Muscle of leg (tissue), 11 donors: ENCODE results near the gene WDR86. TPM values are rescaled to one million over a fixed set of nuclear protein-coding genes. Genes with fewer than 3 reads are reported as not detected.
A peak's percentile ranks its signal among the peaks of the same experiment; 100 is the strongest.

Experiments
- DNase-seq: peaks from one replicate; pipeline ENCODE4 v3.0.0; 2013
- H3K27ac ChIP-seq: one replicate; pipeline ENCODE4 v1.5.1; 2013; ENCODE audit warnings: mild to moderate bottlenecking, low read length, control low read depth
- H3K27me3 ChIP-seq: one replicate; pipeline ENCODE4 v1.6.1; 2013; ENCODE audit warnings: low read length; ENCODE audit not compliant: control insufficient read depth, insufficient read depth
- H3K36me3 ChIP-seq: one replicate; pipeline ENCODE4 v1.6.1; 2013; ENCODE audit warnings: low read length; ENCODE audit not compliant: control insufficient read depth, insufficient read depth
- H3K4me1 ChIP-seq: one replicate; pipeline ENCODE4 v1.6.1; 2013; ENCODE audit warnings: low read length; ENCODE audit not compliant: control insufficient read depth, insufficient read depth
- H3K4me3 ChIP-seq: one replicate; pipeline ENCODE4 v1.5.1; 2013; ENCODE audit warnings: low read length, control low read depth
- H3K9me3 ChIP-seq: replicated peaks from 2 replicates; pipeline ENCODE4 v1.6.1; 2013; ENCODE audit warnings: low read depth, low read length; ENCODE audit not compliant: control insufficient read depth
- WGBS: methylation state at CpG from one replicate; pipeline ENCODE4 v1.1.5; 2013; ENCODE audit warnings: missing lambda C conversion rate; ENCODE audit not compliant: insufficient coverage; 5-methylcytosine and 5-hydroxymethylcytosine counted together
- polyA plus RNA-seq, 8 donors: library from polyadenylated mRNA; unstranded; fragments of 120-200 nt; gene quantifications; one replicate each; pipeline versions ENCODE4 v1.2.1 to v1.2.3, GENCODE V29; 2013; ENCODE audit warnings: inconsistent platforms in 1 of 8, low replicate concordance in 1 of 8; ENCODE audit not compliant: insufficient read length in 8 of 8, insufficient read depth in 1 of 8
- total RNA-seq: library from RNA; stranded (reverse); fragments of 120-200 nt; gene quantifications from one replicate; pipeline ENCODE4 v1.2.4, GENCODE V29; 2013

Gene WDR86
- total and polyA plus RNA-seq, 9 donors, result 2.8 to 11.0 (median 5.3) TPM

- Histone ChIP-seq H3K4me1 (peaks cover 36% of the 10 kb centered on the region), H3K27ac (no peak overlapping the region), H3K9me3 (no peaks in the 10 kb centered on the region), H3K4me3 (no peak overlapping the region), H3K27me3 (no peaks in the 10 kb centered on the region), H3K36me3 (no peaks in the 10 kb centered on the region)
- no peak for DNase-seq
- 85% methylated on average over 12 of the region's 15 CpGs for WGBS
Measured at GRCh38 chr7:151433721-151434400, 24.0 kb upstream of the WDR86 start.

GRCh38 chr7:151432658-151433521, 23.1 kb upstream of the WDR86 start:
- no peak overlapping the region for H3K4me3 ChIP-seq
- 87% methylated on average over 11 of the region's 14 CpGs for WGBS
- no peaks in the 10 kb centered on the region for H3K27me3 ChIP-seq
- peaks cover 42% of the 10 kb centered on the region for H3K4me1 ChIP-seq
- no peaks in the 10 kb centered on the region for H3K36me3 ChIP-seq
- no peak for DNase-seq
- H3K27ac ChIP-seq, result no peak overlapping the region
- H3K9me3 ChIP-seq, result no peaks in the 10 kb centered on the region

GRCh38 chr7:151431768-151432311, 22.0 kb upstream of the WDR86 start:
- H3K27me3 ChIP-seq, result peaks cover 4% of the 10 kb centered on the region
- peaks cover 43% of the 10 kb centered on the region for H3K4me1 ChIP-seq
- no peaks in the 10 kb centered on the region for H3K36me3 ChIP-seq
- no peaks in the 10 kb centered on the region for H3K9me3 ChIP-seq
- no peak for DNase-seq
- no peak overlapping the region for H3K27ac ChIP-seq
- WGBS, result 90% methylated on average over 22 of the region's 25 CpGs
- no peak overlapping the region for H3K4me3 ChIP-seq

GRCh38 chr7:151431281-151431767, 21.5 kb upstream of the WDR86 start:
- peaks cover 43% of the 10 kb centered on the region for H3K4me1 ChIP-seq
- no peak for DNase-seq
- H3K9me3 ChIP-seq, result no peaks in the 10 kb centered on the region
- peaks cover 4% of the 10 kb centered on the region for H3K27me3 ChIP-seq
- H3K36me3 ChIP-seq, result no peaks in the 10 kb centered on the region
- no peak overlapping the region for H3K4me3 ChIP-seq
- WGBS, result 91% methylated on average over 9 of the region's 13 CpGs
- no peak overlapping the region for H3K27ac ChIP-seq

GRCh38 chr7:151430391-151431205, 20.8 kb upstream of the WDR86 start:
- WGBS, result 88% methylated on average over 10 of the region's 16 CpGs
- H3K4me1 ChIP-seq, result peaks cover 37% of the 10 kb centered on the region
- H3K27me3 ChIP-seq, result peaks cover 4% of the 10 kb centered on the region

GRCh38 chr7:151429560-151430331, 19.9 kb upstream of the WDR86 start:
- no peak overlapping the region for H3K4me3 ChIP-seq
- H3K36me3 ChIP-seq, result no peaks in the 10 kb centered on the region
- H3K27me3 ChIP-seq, result peaks cover 4% of the 10 kb centered on the region
- peaks cover 33% of the 10 kb centered on the region for H3K4me1 ChIP-seq
- WGBS, result 54% methylated on average over 4 of the region's 10 CpGs
- H3K9me3 ChIP-seq, result no peaks in the 10 kb centered on the region
- H3K27ac ChIP-seq, result no peak overlapping the region
- DNase-seq, result no peak

More at GRCh38 chr7:151430391-151431205, 20.8 kb upstream of the WDR86 start:
- no peaks in the 10 kb centered on the region for H3K9me3 ChIP-seq
- H3K36me3 ChIP-seq, result no peaks in the 10 kb centered on the region
- no peak overlapping the region for H3K4me3 ChIP-seq
- DNase-seq, result no peak
- no peak overlapping the region for H3K27ac ChIP-seq

GRCh38 chr7:151429237-151429559, 19.4 kb upstream of the WDR86 start:
- no peak overlapping the region for H3K4me3 ChIP-seq
- H3K27ac ChIP-seq, result peak overlapping the region; percentile 24
- DNase-seq, result no peak
- peaks cover 33% of the 10 kb centered on the region for H3K4me1 ChIP-seq
- H3K9me3 ChIP-seq, result no peaks in the 10 kb centered on the region
- peaks cover 4% of the 10 kb centered on the region for H3K27me3 ChIP-seq
- H3K36me3 ChIP-seq, result no peaks in the 10 kb centered on the region
- 83% methylated on average over 3 of the region's 5 CpGs for WGBS

- DNase-seq, result peak; percentile 62
- peaks cover 33% of the 10 kb centered on the region for H3K4me1 ChIP-seq
- no peak overlapping the region for H3K4me3 ChIP-seq
- no peaks in the 10 kb centered on the region for H3K9me3 ChIP-seq
- no peaks in the 10 kb centered on the region for H3K36me3 ChIP-seq
- H3K27me3 ChIP-seq, result peaks cover 4% of the 10 kb centered on the region
- peak overlapping the region; percentile 24 for H3K27ac ChIP-seq
- 48% methylated on average over 6 of the region's 13 CpGs for WGBS
Measured at GRCh38 chr7:151428378-151429236, 18.8 kb upstream of the WDR86 start.
